HUES64 (cell line): Measurements from ENCODE around the gene BRMS1L.

Experiments
- H3K27ac ChIP-seq: 2 replicates; pipeline ENCODE4 v1.7.0; 2013; ENCODE audit warnings: low read depth, low read length, inconsistent platforms
- H3K27me3 ChIP-seq: 2 replicates; pipeline ENCODE4 v1.6.1; 2013; ENCODE audit warnings: mild to moderate bottlenecking, low read length; ENCODE audit not compliant: insufficient read depth
- H3K36me3 ChIP-seq: 2 replicates; pipeline ENCODE4 v1.6.1; 2013; ENCODE audit warnings: mild to moderate bottlenecking, low read length; ENCODE audit not compliant: insufficient read depth
- H3K4me1 ChIP-seq: 2 replicates; pipeline ENCODE4 v1.6.1; 2013; ENCODE audit warnings: mild to moderate bottlenecking, low read length, moderate library complexity; ENCODE audit not compliant: insufficient read depth
- H3K4me3 ChIP-seq: 2 replicates; pipeline ENCODE4 v1.5.1; 2013; ENCODE audit warnings: mild to moderate bottlenecking, low read length, moderate library complexity
- H3K9ac ChIP-seq: 2 replicates; pipeline ENCODE4 v1.6.1; 2013; ENCODE audit warnings: mild to moderate bottlenecking, low read depth, low read length
- H3K9me3 ChIP-seq: 2 replicates; pipeline ENCODE4 v1.6.1; 2013; ENCODE audit warnings: low read depth, low read length; ENCODE audit not compliant: insufficient read depth
- WGBS: fragments of 150-250, 120-280 bp; methylation state at CpG from one replicate; pipeline ENCODE4 v1.1.7; 2013; ENCODE audit warnings: missing lambda C conversion rate; 5-methylcytosine and 5-hydroxymethylcytosine counted together

Gene BRMS1L

GRCh38 chr14:35909665-35910064 lies 83.5 kb downstream of the BRMS1L start:
- H3K36me3 ChIP-seq: no peaks in the 10 kb centered on the region
- H3K27me3 ChIP-seq: no peaks in the 10 kb centered on the region
- H3K27ac ChIP-seq: no peak overlapping the region
- 85% methylated on average over 4 of the region's 4 CpGs for WGBS
- no peak overlapping the region for H3K4me3 ChIP-seq
- H3K9ac ChIP-seq: no peak overlapping the region
- H3K9me3 ChIP-seq: no peaks in the 10 kb centered on the region
- H3K4me1 ChIP-seq: no peaks in the 10 kb centered on the region

- no peak overlapping the region for H3K9ac ChIP-seq
- H3K36me3 ChIP-seq: no peaks in the 10 kb centered on the region
- H3K4me1 ChIP-seq: no peaks in the 10 kb centered on the region
- WGBS: 93% methylated on average over 4 of the region's 4 CpGs
- H3K4me3 ChIP-seq: no peak overlapping the region
- no peaks in the 10 kb centered on the region for H3K9me3 ChIP-seq
- no peaks in the 10 kb centered on the region for H3K27me3 ChIP-seq
- H3K27ac ChIP-seq: no peak overlapping the region
Measured at GRCh38 chr14:35910191-35910590, 84.1 kb downstream of the BRMS1L start.

GRCh38 chr14:35911097-35911496 lies 85.0 kb downstream of the BRMS1L start:
- Histone ChIP-seq H3K4me1 (no peaks in the 10 kb centered on the region), H3K9ac (no peak overlapping the region), H3K27me3 (no peaks in the 10 kb centered on the region), H3K27ac (no peak overlapping the region), H3K9me3 (no peaks in the 10 kb centered on the region), H3K36me3 (no peaks in the 10 kb centered on the region), H3K4me3 (no peak overlapping the region)
- 96% methylated on average over 4 of the region's 4 CpGs for WGBS

- 94% methylated on average over 4 of the region's 4 CpGs for WGBS
- H3K4me1 ChIP-seq: no peaks in the 10 kb centered on the region
- H3K36me3 ChIP-seq: no peaks in the 10 kb centered on the region
- H3K9me3 ChIP-seq: no peaks in the 10 kb centered on the region
- no peak overlapping the region for H3K4me3 ChIP-seq
- H3K27me3 ChIP-seq: no peaks in the 10 kb centered on the region
- H3K9ac ChIP-seq: no peak overlapping the region
- no peak overlapping the region for H3K27ac ChIP-seq
Measured at GRCh38 chr14:35915185-35915584, 89.0 kb downstream of the BRMS1L start.

GRCh38 chr14:35915775-35916174 lies 89.6 kb downstream of the BRMS1L start:
- H3K9ac ChIP-seq: no peak overlapping the region
- no peaks in the 10 kb centered on the region for H3K36me3 ChIP-seq
- no peaks in the 10 kb centered on the region for H3K4me1 ChIP-seq
- H3K27me3 ChIP-seq: no peaks in the 10 kb centered on the region
- no peak overlapping the region for H3K4me3 ChIP-seq
- H3K27ac ChIP-seq: no peak overlapping the region
- H3K9me3 ChIP-seq: no peaks in the 10 kb centered on the region
- WGBS: no CpG with 5 or more reads among the region's 1 CpG
